ENCODE data around the gene SPAG16.

GRCh38 chr2:213286161-213286560 lies 1.9 kb downstream of the SPAG16 start:
- TF ChIP-seq CTCF (IDR thresholded peaks at IDR 0.05; ENCODE audit: insufficient read depth, low read depth, low read length) (no peak), EZH2 (IDR thresholded peaks at IDR 0.05; ENCODE audit: insufficient read depth, low read length) (no peak)

All from astrocyte (in vitro differentiated cells and primary cell).